Ammon's horn (tissue), 1 donor: ENCODE data around the gene CHMP2A.
A peak's percentile ranks its signal among the peaks of the same experiment; 100 is the strongest.
"Not testable (repeated sequence)": the region's sequence is repeated elsewhere in the genome, so short reads cannot be mapped to it uniquely, and the experiment has no call there.

ENCODE experiments used
- DNase-seq: peaks from one replicate; pipeline ENCODE4 v3.0.0-alpha.2; 2016; ENCODE audit warnings: low spot score

Gene CHMP2A

GRCh38 chr19:58554494-58555368 is at the start of gene CHMP2A:
Gene CHMP2A, minus strand, starts transcription at chr19:58555105. Its CDS starts 893 bp downstream, at chr19:58554212.
- DNase-seq = peak; percentile 97

DNA sequence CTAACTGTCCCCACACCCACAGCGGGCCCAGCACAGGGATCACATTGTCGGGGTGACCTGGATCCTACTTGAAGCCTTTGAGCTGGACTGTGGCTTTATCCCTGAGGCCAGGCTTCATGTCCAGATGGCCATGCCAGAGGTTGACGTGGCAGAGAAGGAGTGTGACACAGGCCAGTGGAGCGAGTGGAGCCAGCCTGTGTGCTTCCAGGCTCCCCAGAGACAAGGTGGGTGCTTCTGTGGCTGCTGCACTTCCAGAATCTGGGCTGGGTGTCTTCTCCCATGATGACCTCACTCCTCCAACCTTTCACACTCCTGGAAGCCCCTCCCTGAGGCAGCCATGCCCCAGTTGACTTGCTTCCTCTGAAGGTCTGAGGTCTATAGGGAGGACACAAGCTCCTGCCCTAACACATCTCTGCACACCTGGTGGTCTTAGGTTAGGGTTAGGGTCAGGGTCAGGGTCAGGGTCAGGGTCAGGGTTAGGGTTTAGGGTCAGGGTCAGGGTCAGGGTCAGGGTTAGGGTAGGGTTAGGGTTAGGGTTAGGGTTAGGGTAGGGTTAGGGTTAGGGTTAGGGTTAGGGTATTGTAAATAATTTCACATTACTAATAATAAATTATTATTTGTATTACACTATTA is 31.3 kb upstream of the CHMP2A start:
- DNase-seq = no peak

DNA sequence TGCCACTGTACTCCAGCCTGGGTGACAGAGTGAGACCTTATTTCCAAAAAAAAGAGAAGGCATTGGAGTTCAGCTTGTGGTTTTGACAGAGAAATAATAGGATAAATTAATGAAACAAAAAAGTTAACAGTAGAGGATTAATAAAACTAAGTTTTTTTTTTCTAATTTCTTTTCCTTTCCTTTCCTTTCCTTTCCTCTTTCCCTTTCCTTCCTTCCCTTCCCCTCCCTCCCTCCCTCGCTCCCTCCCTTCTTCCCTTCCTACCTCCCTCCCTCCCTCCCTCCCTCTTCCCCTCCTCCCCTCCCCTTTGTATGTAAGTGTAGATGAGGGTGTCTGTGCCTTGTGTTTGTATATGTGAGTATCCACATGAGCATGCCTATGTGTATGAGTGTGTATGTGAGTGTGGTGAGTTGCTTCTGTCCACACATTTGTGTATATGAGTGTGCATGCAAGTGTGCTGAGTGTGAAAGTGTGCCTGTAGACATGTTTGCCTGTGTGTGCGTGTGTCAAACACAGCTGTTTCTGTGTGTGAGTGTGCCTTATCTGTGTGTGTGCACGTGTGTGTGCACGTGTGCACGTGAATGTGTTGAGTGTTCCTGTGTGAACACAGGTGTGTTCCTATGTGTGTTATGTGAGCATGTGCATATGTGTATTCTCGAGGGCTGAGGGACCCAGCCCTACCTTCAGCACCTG is 30.7 kb upstream of the CHMP2A start:
- DNase-seq = no peak

- DNase-seq = no peak
Measured at GRCh38 chr19:58584498-58585441, 29.9 kb upstream of the CHMP2A start.

GRCh38 chr19:58582985-58583384 is 28.1 kb upstream of the CHMP2A start:
- DNase-seq = no peak

- peak; percentile 88 for DNase-seq
Measured at GRCh38 chr19:58581227-58582141, 26.6 kb upstream of the CHMP2A start.

DNA sequence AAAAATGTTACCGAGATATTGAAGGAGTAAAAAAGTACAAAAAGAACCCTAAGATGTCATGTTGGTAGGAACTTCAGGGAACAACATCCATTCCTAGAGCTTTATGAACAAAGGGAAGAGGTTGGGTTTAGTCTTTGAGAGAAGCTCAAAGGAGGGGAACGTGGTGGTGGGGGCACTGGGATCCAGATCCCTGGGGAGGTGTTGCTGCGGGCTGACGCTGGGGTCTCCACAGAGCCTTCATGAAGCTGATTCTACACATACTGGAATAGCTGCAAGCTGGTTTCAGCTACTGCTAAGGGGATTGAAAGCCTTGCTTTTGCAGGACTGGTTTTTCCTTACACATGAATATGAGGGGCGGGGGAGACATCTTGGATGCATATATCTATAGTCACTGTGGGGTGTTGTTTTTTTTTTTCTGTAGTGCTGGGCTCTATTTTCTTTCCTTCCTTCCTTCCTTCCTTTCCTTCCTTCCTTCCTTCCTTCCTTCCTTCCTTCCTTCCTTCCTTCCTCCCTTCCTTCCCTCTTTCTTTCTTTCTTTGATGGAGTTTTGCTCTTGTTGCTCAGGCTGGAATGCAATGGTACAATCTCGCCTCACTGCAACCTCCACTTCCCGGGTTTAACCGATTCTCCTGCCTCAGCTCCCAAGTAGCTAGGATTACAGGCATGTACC is 24.7 kb upstream of the CHMP2A start:
- DNase-seq = no peak

DNA sequence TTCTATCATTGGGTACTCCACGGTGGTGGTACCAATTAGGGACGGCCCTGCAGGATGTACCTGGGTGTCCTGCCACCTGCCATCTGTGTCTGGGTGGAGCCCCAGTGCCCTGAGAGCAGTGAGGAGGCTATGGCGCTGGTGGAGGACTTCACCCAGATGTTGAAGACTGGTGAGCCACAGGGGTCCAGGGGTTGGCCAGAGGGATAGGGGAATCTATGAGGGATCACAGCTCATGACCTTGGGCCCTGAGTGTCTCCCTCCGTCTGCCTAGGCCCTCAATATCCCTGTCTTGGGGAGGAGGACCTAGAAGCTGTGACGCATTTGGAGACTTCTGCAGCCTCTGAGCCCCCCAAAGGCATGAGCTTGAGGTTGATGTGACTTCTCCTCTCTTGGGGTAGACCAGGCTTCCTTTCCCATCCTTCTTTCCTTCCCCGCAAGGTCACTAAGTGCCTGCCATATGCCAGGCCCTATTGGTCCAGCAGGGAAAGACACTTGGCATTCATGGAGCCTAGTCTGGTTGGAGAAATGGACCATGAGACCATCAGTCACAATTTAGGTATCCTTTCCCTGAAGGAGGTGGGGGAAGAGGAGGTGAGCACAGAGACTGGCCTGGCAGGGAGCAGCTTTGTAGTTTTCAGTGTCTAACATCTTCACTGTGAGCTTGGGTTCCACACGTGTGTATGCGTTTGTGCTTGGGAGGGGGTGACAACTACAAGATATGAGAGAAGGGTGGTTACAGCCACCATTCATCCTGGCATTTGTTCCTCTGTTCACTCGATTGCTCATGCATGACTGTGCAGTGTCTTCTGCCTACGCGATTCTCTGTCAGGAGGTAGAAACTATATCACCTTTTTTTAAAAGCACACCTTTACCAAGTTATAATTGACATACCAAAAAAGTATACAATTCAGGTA is 23.4 kb upstream of the CHMP2A start:
- peak; percentile 12 for DNase-seq

DNA sequence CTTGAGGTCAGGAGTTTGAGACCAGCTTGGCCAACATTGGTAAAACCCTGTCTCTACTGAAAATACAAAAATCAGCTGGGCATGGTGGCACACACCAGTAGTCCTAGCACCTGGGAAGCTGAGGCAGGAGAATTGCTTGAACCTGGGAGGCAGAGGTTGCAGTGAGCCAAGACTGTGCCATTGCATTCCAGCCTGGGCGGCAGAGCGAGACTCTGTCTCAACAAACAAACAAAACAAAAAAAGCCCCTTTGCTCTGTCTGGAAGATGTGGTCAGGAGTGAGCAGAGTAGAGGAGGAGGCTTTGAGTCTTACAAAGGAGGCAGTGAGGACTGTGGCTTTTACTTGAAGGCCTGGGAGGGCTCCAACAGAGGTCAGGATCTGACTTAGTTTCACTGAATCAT is 22.7 kb upstream of the CHMP2A start:
- DNase-seq = not testable (repeated sequence)

GRCh38 chr19:58575183-58576041 is 20.5 kb upstream of the CHMP2A start:
- peak; percentile 96 for DNase-seq

DNA sequence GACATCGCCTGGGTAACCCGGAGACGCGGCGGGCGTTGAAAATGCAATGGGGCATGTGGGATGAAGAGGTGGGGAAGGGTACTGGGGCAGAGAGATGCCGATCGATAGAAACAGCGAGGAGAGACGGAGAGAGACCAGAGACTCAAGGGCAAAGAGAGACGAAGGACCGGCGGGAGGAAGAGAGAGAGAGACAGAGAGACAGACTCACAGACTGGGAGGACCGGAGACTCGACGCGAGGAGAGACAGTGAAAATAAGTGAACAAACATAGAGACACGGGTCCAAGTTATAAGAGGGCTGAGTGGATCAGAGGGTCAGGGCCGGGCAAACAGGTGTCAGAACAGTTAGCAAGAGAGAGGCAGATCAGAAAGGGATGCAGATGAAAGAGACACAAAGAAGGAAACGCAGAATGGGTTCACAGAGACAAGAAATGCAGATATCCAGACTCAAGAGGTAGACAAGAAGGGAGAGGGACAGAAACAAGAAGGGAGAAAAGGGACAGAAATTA is 18.8 kb upstream of the CHMP2A start:
- DNase-seq = peak; percentile 33

DNA sequence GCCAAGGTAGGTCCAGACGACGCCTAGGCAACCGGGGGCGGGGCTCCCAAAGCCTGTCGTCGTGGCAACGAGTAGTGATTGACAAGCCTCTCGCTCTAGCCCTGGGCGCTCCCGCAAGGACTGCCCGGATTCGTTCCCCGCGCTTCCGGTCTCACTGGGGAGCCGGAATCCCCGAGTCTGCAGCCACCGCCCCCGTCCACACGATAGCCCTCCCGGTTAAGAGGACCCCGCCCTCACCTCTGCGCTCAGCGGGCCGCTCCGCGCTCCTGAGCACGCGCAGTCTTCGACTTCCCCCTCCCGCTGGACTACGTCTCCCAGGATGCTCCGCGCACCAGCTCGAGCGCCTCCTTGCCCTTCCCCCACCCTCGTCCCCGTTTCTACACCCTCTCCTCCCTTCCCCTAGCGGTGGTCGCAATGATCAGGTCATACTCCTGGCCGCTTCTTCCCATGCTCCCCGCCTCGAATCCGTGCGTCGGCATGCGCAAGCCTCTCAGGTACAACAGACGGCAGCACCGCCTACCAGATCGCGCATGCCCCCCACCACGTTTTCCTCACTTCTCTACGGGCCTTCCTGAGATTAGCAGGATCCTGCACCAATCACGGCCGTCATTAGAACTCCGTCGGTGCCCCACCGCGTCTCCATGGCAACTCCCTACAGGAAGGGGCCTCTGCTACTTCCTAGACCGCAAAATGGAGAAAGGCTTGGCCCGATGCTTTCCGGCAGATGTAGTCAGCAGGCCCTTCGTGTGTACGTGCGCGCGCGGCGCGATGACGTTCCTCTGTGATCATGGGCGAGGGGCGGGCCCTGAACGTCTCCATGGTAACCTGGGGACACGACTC is 18.1 kb upstream of the CHMP2A start, which contains the start of gene MZF1:
Gene MZF1 (minus strand): TSS at position 518 of the 840 bp plus-strand sequence. CDS start 1,946 bp downstream, outside the sequence.
- peak; percentile 100 for DNase-seq

DNA sequence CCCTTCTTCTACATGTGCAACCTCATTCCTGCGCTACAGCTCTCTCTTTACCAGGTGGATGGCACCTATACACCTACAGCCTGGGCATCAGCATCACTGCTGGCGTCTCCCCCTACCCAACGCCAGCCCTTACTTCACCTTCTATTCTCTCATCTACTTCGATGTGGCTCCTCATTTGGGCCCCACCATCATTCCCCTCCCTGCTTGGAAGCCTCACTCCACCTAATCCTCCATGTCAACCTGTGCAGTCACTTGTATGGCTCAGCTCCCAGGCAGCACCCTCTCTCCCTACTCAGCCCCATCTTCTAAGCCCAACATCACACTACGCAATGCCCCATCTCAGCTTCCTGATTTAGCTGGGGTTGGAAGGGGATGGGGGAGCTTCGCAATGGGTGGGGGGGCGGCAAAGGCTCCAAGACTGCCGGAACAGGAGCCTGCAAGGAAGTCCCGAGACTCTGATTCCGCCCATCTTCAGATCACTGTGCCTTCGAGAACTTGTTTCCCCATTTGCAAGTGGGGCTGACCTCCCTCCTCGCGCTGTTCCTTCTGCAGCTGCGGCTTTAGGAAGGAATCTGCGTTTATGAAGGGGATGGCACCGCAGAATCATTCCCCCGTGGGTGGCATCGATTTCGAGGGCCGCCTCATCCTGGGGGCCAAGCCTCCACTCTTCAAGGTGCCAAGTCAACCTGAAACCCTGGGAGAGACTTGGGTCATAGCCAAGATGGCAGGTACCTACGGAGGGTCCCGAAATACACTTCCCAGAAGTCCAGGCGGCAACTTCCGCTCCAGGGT is 17.3 kb upstream of the CHMP2A start:
- DNase-seq = no peak

- DNase-seq = no peak
Measured at GRCh38 chr19:58571575-58571947, 16.7 kb upstream of the CHMP2A start.

DNA sequence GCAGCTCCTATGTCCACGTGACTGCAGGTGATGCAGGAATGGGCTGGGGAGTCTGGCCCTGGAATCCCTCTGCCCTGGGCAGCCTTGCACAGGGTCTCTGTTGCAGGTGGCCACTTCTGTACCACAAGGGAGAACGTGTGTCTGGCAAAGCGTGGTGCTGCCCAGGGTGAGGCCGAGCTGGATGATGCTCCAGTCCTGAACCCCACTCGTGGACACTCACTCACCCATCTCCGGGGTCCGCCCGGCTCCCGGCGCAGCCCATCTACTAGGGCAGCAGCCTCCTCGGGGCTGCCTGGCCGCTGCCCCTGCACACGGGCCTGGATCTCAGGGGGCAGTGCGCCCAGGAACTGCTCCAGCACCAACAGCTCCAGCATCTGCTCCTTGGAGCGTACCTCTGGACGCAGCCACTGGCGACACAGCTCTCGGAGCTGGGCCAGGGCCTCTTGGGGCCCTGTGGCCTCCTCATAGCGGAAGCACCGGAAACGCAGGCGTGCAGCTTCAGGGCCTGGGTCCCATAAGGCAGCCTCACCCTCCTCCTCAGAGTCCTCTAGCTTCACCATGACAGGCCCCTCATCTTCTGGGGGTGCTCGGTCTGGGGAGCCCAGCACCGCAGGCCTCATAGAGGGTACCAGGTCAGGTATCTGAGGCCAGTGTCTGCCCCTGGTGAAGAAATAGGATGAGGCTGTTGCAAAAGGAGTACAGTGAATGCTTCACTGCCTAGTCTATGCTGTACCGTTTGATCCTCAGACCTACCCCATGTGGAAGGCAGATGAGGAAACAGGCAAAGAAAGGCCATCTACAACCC is 16.1 kb upstream of the CHMP2A start:
- DNase-seq = no peak
